GM12878 (cell line): Measurements from ENCODE around the gene EHBP1L1. TPM values are rescaled to one million over a fixed set of nuclear protein-coding genes. Genes with fewer than 3 reads are reported as not detected.

ENCODE experiments used
- ATAC-seq: fragments of 200-7000 bp; cut with Tn5 transposase; 3 replicates; pipeline ENCODE4 v1.9.1; 2020; ENCODE audit warnings: mild to moderate bottlenecking, moderate library complexity
- BruUV-seq: library from RNA; stranded (reverse); fragments of 400-500 nt; replicated peaks from 2 replicates; lab custom pipeline; 2021; lab: Mats Ljungman, UMichigan
- CTCF ChIA-PET: fragments of 300-600 bp; sonication (Branson Sonifier 250); formaldehyde crosslinking; extraction: SDS; loops from one replicate; lab custom pipeline; 2021; ENCODE audit warnings: inconsistent platforms; lab: Yijun Ruan, JAX
- POLR2A ChIA-PET: fragments of 350-600 bp; formaldehyde crosslinking; extraction: SDS; loops from one replicate; lab custom pipeline; 2021; ENCODE audit warnings: inconsistent platforms; lab: Charles Lee
- RAD21 ChIA-PET: fragments of 300-600 bp; sonication (Branson Sonifier 250); formaldehyde crosslinking; loops from one replicate; lab custom pipeline; 2023; ENCODE audit warnings: antibody characterized with exemption; ENCODE audit not compliant: unreplicated experiment; lab: Charles Lee
- SMC1A ChIA-PET: fragments of 300-600 bp; sonication (Branson Sonifier 250); formaldehyde crosslinking; loops from one replicate; lab custom pipeline; 2023; ENCODE audit not compliant: unreplicated experiment, uncharacterized antibody; lab: Charles Lee
- DNase-seq: peaks from one replicate; pipeline ENCODE4 v3.0.0-alpha.2; 2011; ENCODE audit warnings: low read depth, low spot score
- FAIRE-seq: peaks from 3 replicates; lab custom pipeline; 2011; peaks lifted over from hg19 to GRCh38; lab: Jason Lieb, UNC
- H2AFZ ChIP-seq: 2 replicates; pipeline ENCODE4 v1.6.0; 2011; ENCODE audit warnings: low read depth, low read length, control low read depth; ENCODE audit not compliant: control insufficient read depth
- H3K27ac ChIP-seq: 2 replicates; pipeline ENCODE4 v1.5.1; 2011; ENCODE audit warnings: control low read depth; ENCODE audit not compliant: control insufficient read depth, insufficient read depth
- H3K27me3 ChIP-seq, 2 experiments: replicated peaks in 1 of 2; 2 replicates each; pipeline versions ENCODE4 v1.6.0 to v1.6.1; 2011; ENCODE audit warnings: low read length in 1 of 2; ENCODE audit not compliant: control insufficient read depth in 2 of 2, insufficient read depth in 2 of 2
- H3K36me3 ChIP-seq, 2 experiments: 2 replicates each; pipeline ENCODE4 v1.5.1; 2011; ENCODE audit warnings: low read length in 1 of 2; ENCODE audit not compliant: control insufficient read depth in 2 of 2, insufficient read depth in 2 of 2
- H3K4me1 ChIP-seq: 2 replicates; pipeline ENCODE4 v1.6.1; 2011; ENCODE audit warnings: mild to moderate bottlenecking, low read length, moderate library complexity, mixed read lengths; ENCODE audit not compliant: control insufficient read depth, insufficient read depth
- H3K4me2 ChIP-seq: 2 replicates; pipeline ENCODE4 v1.6.0; 2011; ENCODE audit warnings: control low read depth; ENCODE audit not compliant: control insufficient read depth, insufficient read depth
- H3K4me3 ChIP-seq: fragments of 200-600 bp; sonication (generic); 2 replicates; pipeline ENCODE4 v1.5.1; 2016
- H3K79me2 ChIP-seq: 2 replicates; pipeline ENCODE4 v1.6.0; 2011; ENCODE audit warnings: low read length; ENCODE audit not compliant: control insufficient read depth, insufficient read depth
- H3K9ac ChIP-seq: 2 replicates; pipeline ENCODE4 v1.8.0; 2011; ENCODE audit warnings: low read length, control low read depth, mixed read lengths; ENCODE audit not compliant: control insufficient read depth, insufficient read depth
- H3K9me3 ChIP-seq: replicated peaks from 3 replicates; pipeline ENCODE4 v1.5.1; 2011; ENCODE audit warnings: mild to moderate bottlenecking, low read length; ENCODE audit not compliant: control insufficient read depth, insufficient read depth
- H4K20me1 ChIP-seq: 2 replicates; pipeline ENCODE4 v1.6.0; 2011; ENCODE audit not compliant: control insufficient read depth, insufficient read depth
- CHD2 ChIP-seq: IDR thresholded peaks from 2 replicates; pipeline ENCODE4 v1.6.1; 2011; ENCODE audit warnings: low read depth, low read length, improper control_type of control experiment, borderline replicate concordance
- HDAC2 ChIP-seq: fragments of 200-600 bp; sonication (generic); IDR thresholded peaks from 2 replicates; pipeline ENCODE4 v1.6.1; 2017
- KLF5 ChIP-seq: fragments of 450-650 bp; IDR thresholded peaks from 2 replicates; pipeline ENCODE4 v1.6.1; 2014; ENCODE audit warnings: mild to moderate bottlenecking; ENCODE audit not compliant: partially characterized antibody
- NFXL1 ChIP-seq: fragments of 450-650 bp; IDR thresholded peaks from 2 replicates; pipeline ENCODE4 v1.6.1; 2017; ENCODE audit warnings: antibody characterized with exemption, mild to moderate bottlenecking, borderline replicate concordance
- NFYB ChIP-seq: IDR thresholded peaks from 2 replicates; pipeline ENCODE4 v1.6.1; 2011; ENCODE audit warnings: low read depth, mild to moderate bottlenecking, low read length, improper control_type of control experiment, moderate library complexity; ENCODE audit not compliant: insufficient read depth
- POU2F2 ChIP-seq: IDR thresholded peaks from 3 replicates; pipeline ENCODE4 v1.6.1; 2011; ENCODE audit warnings: low read depth, mild to moderate bottlenecking, low read length, borderline replicate concordance
- RAD51 ChIP-seq: fragments of 450-650 bp; IDR thresholded peaks from 2 replicates; pipeline ENCODE4 v1.6.1; 2016; ENCODE audit warnings: moderate library complexity, mild to moderate bottlenecking, inconsistent platforms
- WGBS: methylation state at CpG from one replicate; pipeline ENCODE4 v1.1.6; 2016; ENCODE audit warnings: low lambda C conversion rate; ENCODE audit not compliant: insufficient replicate concordance, insufficient coverage; ENCODE audit errors: missing lambda C conversion rate; 5-methylcytosine and 5-hydroxymethylcytosine counted together
- in situ Hi-C: fragments of 300-500 bp; cut with MboI; formaldehyde crosslinking; loops from 9 replicates; pipeline ENCODE4 v1.14.3; 2018; ENCODE audit warnings: mixed read lengths
- intact Hi-C: fragments of 100-400 bp; cut with micrococcal nuclease; formaldehyde crosslinking; loops from one replicate; pipeline ENCODE4 v1.14.2; 2022; ENCODE audit not compliant: unreplicated experiment
- polyA plus RNA-seq, 11 experiments: library from polyadenylated mRNA; depleted of rRNA in 4 of 11; unstranded in 6 of 11; stranded (reverse) in 5 of 11; fragments of >200 nt; fragmentation: Nextera tagmentation in 4 of 11; fragmentation: Illumina TruSeq in 1 of 11; extraction: Ambion mirVana in 4 of 11; extraction: Trizol in 1 of 11; gene quantifications; 1 replicate in 1 of 11; 2 replicates in 10 of 11; pipeline versions ENCODE4 v1.2.1 to v1.2.3, GENCODE V29; 2011 to 2016; ENCODE audit warnings: inconsistent platforms in 2 of 11, missing spikeins in 2 of 11, low read depth in 1 of 11
- total RNA-seq, 4 experiments: library from RNA; depleted of rRNA in 3 of 4; stranded (reverse); fragments of >200 nt in 3 of 4; fragmentation: Illumina TruSeq in 1 of 4; extraction: Trizol in 1 of 4; gene quantifications; 2 replicates each; pipeline versions ENCODE4 v1.2.1 to v1.2.3, GENCODE V29; 2013 to 2021
- TF ChIP-seq, protein P1 (sequence below): fragments of 450-650 bp; formaldehyde crosslinking; IDR thresholded peaks from 2 replicates; pipeline ENCODE4 v1.4.0; 2020; ENCODE audit warnings: mild to moderate bottlenecking, moderate library complexity

The EHBP1L1 gene
- total and polyA plus RNA-seq, 10 of the 15 experiments (the other 5 are each of a cell fraction or from before 2014, with no cell fraction given): 0.06 to 99.4 (median 32.7) TPM

DNA sequence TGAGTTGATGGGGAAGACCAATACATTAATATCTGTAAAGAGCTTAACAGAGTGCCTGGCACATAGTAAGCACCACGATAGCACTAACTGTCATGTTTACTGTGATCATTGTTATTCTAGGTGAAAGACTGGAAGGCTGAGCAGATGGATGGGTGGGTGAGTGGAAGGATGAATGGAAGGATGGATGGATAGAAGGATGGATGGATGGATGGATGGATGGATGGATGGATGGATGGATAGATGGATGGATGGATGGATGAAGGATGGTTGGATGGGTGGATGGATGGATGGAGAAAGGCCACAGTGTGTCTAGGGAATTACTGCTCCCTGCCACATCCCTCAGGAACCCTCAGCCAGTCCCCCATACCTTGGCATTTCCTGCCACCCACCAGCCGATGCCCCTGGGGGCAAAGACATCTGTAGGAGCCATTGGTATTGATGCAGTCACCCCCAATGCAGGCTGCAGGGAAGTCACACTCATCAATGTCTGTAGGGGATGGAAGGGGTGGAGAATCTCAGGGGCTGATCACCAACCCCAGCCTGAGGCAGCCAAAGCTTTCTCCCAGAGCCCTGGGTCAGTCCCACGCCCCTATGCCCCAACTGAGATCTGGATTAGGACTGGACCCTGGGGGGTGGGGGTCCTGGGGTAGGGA, 33.0 kb upstream of the EHBP1L1 start:
- TF ChIP-seq POU2F2: no peak
- TF ChIP-seq, protein P1, sequence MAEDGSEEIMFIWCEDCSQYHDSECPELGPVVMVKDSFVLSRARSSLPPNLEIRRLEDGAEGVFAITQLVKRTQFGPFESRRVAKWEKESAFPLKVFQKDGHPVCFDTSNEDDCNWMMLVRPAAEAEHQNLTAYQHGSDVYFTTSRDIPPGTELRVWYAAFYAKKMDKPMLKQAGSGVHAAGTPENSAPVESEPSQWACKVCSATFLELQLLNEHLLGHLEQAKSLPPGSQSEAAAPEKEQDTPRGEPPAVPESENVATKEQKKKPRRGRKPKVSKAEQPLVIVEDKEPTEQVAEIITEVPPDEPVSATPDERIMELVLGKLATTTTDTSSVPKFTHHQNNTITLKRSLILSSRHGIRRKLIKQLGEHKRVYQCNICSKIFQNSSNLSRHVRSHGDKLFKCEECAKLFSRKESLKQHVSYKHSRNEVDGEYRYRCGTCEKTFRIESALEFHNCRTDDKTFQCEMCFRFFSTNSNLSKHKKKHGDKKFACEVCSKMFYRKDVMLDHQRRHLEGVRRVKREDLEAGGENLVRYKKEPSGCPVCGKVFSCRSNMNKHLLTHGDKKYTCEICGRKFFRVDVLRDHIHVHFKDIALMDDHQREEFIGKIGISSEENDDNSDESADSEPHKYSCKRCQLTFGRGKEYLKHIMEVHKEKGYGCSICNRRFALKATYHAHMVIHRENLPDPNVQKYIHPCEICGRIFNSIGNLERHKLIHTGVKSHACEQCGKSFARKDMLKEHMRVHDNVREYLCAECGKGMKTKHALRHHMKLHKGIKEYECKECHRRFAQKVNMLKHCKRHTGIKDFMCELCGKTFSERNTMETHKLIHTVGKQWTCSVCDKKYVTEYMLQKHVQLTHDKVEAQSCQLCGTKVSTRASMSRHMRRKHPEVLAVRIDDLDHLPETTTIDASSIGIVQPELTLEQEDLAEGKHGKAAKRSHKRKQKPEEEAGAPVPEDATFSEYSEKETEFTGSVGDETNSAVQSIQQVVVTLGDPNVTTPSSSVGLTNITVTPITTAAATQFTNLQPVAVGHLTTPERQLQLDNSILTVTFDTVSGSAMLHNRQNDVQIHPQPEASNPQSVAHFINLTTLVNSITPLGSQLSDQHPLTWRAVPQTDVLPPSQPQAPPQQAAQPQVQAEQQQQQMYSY: no peak
- no peak for TF ChIP-seq NFYB
- TF ChIP-seq RAD51: no peak
- TF ChIP-seq KLF5: no peak
- TF ChIP-seq CHD2: no peak
- no peak for TF ChIP-seq NFXL1
- TF ChIP-seq HDAC2: no peak
- Histone ChIP-seq H3K4me1 (peaks cover 20% of the 10 kb centered on the region), H3K4me3 (no peak overlapping the region), H3K27ac (no peak overlapping the region), H3K27me3 (no peaks in the 10 kb centered on the region), H3K4me2 (no peak overlapping the region), H3K36me3 (peaks cover 0 to 3% of the 10 kb centered on the region in 2 experiments; a peak in 2 of 4 replicates), H2AFZ (no peak overlapping the region), H3K9me3 (no peaks in the 10 kb centered on the region), H4K20me1 (no peaks in the 10 kb centered on the region), H3K79me2 (no peaks in the 10 kb centered on the region), H3K9ac (no peak overlapping the region)
- intact Hi-C loops: no loop called here
- ChIA-PET RAD21 (interaction anchor here (3.0 to 4.1 kb wide), 3 partner anchors 28 to 51 kb away, joined by 18 to 58 read pairs (median 57); partner anchors contain the start of genes FAM89B and ZNRD2), SMC1A (interaction anchor here (1.6 to 4.1 kb wide), 5 partner anchors 24 to 71 kb away, joined by 7 to 48 read pairs (median 21); partner anchors contain the start of genes FAM89B, MAP3K11, PCNX3 and ZNRD2), POLR2A (interaction anchor here (0.7 to 3.7 kb wide), 3 partner anchors 29 to 340 kb away, joined by 3 to 34 read pairs (median 6); partner anchors contain the start of genes FAM89B and ZNRD2), CTCF (interaction anchor here (0.6 to 4.2 kb wide), 7 partner anchors 8 to 110 kb away, joined by 3 to 89 read pairs (median 29); partner anchors contain the start of genes EHBP1L1, FAM89B, KCNK7 and ZNRD2)
- no peak for ATAC-seq
- DNase-seq: no peak
- in situ Hi-C loops: no loop called here
- BruUV-seq: no TSS peak
- FAIRE-seq: no peak
- 64% methylated on average over 3 of the region's 3 CpGs for WGBS
